DND-41 (cell line): ENCODE data around the gene CLCA4.

Experiments
- CTCF ChIP-seq: IDR thresholded peaks from 2 replicates; pipeline ENCODE4 v1.5.1; 2012; ENCODE audit warnings: borderline replicate concordance, low read length, moderate library complexity, mild to moderate bottlenecking; ENCODE audit not compliant: poor library complexity, severe bottlenecking; ENCODE audit errors: extremely low read depth
- EZH2 ChIP-seq: IDR thresholded peaks from 3 replicates; pipeline ENCODE4 v1.6.1; 2012; ENCODE audit warnings: borderline replicate concordance, low read depth, mild to moderate bottlenecking, moderate library complexity, low read length, inconsistent platforms; ENCODE audit not compliant: severe bottlenecking

DNA sequence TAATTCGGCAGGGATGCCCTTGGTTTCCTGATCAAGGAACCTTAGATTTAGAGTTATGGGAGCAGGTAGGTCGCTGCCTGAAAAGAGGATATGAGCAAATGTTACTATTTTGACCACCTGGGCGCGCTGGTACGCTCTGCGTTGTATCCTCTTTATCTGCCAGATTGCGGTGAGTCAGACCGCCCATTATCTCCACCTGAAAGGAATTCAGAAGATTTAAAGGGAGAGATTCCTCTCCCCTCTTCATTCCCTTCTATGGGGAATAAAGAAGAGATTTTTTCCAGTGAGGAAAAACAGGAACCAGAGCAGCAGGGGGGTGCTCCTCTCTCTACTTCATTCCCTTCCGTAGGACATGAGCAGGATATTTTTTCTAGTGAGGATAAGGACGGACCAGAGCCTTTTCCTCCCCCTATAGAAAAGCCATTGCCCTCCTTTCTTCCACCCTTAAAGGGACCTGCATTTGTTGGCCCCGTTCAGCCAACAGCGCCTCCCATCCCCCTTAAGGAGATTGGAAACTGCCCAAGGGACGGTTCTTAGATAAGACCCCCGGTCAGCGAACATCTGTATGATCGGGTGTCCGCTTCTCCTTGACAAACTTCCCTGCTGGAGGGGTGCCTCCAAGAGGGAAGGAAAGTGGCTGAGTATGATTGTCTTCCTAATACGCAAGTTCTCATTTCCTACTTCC, 44.0 kb upstream of the CLCA4 start:
- TF ChIP-seq CTCF (no peak), EZH2 (no peak)
